ENCODE results near the gene OR10H1.
"Not testable (repeated sequence)": the region's sequence is repeated elsewhere in the genome, so short reads cannot be mapped to it uniquely, and the experiment has no call there.

The OR10H1 gene

DNA sequence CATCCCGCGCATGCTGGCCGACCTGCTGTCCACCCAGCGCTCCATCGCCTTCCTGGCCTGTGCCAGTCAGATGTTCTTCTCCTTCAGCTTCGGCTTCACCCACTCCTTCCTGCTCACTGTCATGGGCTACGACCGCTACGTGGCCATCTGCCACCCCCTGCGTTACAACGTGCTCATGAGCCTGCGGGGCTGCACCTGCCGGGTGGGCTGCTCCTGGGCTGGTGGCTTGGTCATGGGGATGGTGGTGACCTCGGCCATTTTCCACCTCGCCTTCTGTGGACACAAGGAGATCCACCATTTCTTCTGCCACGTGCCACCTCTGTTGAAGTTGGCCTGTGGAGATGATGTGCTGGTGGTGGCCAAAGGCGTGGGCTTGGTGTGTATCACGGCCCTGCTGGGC is 21.2 kb downstream of the OR10H1 start:
- H3K4me3 Mint-ChIP-seq; H3K9me3 Mint-ChIP-seq (ENCODE audit: low read depth); H3K36me3 Mint-ChIP-seq; H3K4me1 Mint-ChIP-seq (ENCODE audit: low read depth): not testable (repeated sequence)
- peaks cover 12% of the 10 kb centered on the region for H3K27me3 Mint-ChIP-seq
- H3K27ac Mint-ChIP-seq: peak overlapping the region; percentile 8

DNA sequence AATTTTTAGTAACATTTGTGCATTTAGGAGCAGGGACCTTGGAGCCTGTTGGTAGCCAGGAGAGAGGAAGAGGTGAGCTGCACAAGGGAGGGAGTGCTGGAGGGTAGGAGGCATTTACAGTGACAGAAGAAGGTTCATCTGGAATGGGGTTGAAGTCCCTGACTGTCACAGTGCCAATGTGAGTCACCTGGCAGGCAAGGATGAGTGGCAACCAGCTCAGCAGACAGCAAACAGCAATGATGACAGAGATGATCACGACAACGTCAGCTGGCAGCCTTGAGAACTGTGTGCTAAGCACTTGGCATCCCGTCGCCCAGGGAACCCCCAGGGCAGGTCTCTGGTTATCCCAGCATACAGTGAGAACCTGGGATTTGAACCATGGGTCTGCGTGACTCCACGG is 25.4 kb downstream of the OR10H1 start:
- H3K27ac Mint-ChIP-seq: no peak overlapping the region
- H3K4me3 Mint-ChIP-seq: no peak overlapping the region
- H3K36me3 Mint-ChIP-seq: no peaks in the 10 kb centered on the region
- peaks cover 10% of the 10 kb centered on the region for H3K27me3 Mint-ChIP-seq
- no peaks in the 10 kb centered on the region for H3K9me3 Mint-ChIP-seq (ENCODE audit: low read depth)
- no peaks in the 10 kb centered on the region for H3K4me1 Mint-ChIP-seq (ENCODE audit: low read depth)

DNA sequence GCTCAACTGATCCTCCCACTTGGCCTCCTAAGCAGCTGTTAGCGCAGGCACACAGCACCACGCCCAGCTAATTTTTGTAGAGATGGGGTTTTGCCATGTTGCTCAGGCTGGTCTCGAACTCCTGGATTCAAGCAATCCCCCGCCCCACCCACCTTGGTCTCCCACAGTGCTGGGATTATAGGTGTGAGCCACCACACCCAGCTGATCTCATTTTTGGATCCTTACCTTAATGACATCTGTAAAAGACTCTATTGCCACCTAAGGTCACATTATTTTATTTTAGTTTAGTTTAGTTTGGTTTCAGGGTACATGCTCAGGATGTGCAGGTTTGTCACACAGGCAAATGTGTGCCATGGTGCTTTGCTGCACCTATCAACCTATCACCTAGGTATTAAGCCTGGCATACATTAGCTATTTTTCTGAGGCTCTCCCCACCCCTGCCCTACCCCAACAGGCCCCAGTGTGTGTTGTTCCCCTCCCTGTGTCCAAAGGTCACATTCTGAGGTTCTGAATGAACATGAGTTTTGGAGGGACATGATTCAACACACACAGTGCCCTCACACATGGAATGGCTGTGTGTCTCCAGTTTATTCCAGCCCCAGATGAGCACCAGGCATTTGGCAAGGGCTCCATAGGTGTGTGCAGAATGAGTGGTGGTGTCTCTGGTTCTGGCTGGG is 26.7 kb downstream of the OR10H1 start:
- Mint-ChIP-seq H3K9me3 (ENCODE audit: low read depth) (no peaks in the 10 kb centered on the region), H3K27ac (no peak overlapping the region), H3K27me3 (peaks cover 10% of the 10 kb centered on the region), H3K4me3 (no peak overlapping the region), H3K4me1 (ENCODE audit: low read depth) (no peaks in the 10 kb centered on the region), H3K36me3 (no peaks in the 10 kb centered on the region)

DNA sequence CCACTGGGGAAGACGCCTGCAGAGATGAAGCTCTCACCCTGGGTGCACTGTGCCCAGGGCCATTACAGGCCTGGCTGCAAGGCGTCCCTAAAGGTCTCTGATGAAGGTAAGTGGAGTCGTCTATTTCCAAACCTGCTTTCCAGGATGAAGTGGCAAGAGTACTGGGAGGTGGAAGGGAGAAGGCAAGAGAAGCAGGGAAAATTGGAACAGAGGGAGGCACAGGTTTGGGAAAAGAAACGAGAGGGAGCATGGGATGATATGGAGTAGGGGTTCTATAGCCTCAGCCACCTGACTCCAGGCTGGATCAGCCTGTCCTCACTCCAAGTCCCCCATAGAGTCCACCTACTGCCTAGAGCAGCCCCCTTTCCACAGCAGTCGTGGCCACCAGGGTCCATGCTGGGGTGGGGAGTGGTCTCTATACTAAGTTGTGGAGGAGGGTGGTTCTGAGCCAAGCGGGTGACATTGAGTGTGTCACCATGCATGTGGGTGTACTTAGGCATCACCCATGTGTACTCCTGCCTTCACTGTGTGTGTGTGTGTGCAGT is 27.8 kb downstream of the OR10H1 start, which contains the start of gene OR10H5:
Gene OR10H5 (plus strand): TSS at position 51 of the 545 bp plus-strand sequence. CDS start 6,388 bp downstream, outside the sequence.
- Mint-ChIP-seq H3K4me1 (ENCODE audit: low read depth) (no peaks in the 10 kb centered on the region), H3K4me3 (no peak within 1 kb of the TSS), H3K27ac (no peak within 1 kb of the TSS), H3K27me3 (peaks cover 8% of the 10 kb centered on the region), H3K9me3 (ENCODE audit: low read depth) (no peaks in the 10 kb centered on the region), H3K36me3 (no peaks in the 10 kb centered on the region)

DNA sequence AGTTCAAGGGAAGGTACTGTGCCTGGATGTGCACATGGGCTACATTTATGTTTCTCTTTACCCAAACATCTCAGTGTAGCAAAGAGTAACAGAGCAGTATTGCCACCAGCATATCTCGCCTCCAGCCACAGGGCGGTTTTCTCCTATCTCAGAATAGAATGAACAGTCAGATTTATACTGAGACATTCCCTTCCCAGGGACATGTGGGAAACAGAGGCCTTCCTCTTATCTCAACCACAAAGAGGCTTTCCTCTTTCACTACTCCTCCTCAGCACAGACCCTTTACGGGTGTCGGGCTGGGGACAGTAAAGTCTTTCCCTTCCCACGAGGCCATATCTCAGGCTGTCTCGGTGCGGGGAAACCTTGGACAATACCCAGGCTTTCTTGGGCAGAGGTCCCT is 32.6 kb downstream of the OR10H1 start:
- not testable (repeated sequence) for H3K4me3 Mint-ChIP-seq; H3K27ac Mint-ChIP-seq; H3K9me3 Mint-ChIP-seq (ENCODE audit: low read depth); H3K27me3 Mint-ChIP-seq; H3K4me1 Mint-ChIP-seq (ENCODE audit: low read depth); H3K36me3 Mint-ChIP-seq

DNA sequence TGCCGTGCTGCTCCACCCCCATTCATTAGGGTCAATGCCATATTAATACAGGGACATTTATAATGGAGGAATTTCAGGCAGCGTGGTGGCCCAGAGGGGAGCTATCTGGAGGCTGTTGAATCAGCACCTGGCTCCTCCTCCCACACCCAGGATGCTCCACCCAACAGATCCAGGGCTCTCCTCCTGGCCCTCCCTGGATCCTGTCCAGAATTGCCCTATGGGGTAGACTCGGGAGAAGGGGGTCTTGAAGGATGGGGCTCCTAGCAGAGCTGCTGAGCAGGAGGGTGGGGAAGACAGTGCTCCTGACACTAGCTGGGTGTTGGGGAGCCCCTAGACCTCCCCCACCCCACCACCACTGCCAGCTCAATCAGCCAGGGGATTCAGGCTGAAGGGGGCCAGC is 33.3 kb downstream of the OR10H1 start:
- peaks cover 6% of the 10 kb centered on the region for H3K4me1 Mint-ChIP-seq (ENCODE audit: low read depth)
- no peaks in the 10 kb centered on the region for H3K9me3 Mint-ChIP-seq (ENCODE audit: low read depth)
- H3K4me3 Mint-ChIP-seq: no peak overlapping the region
- H3K36me3 Mint-ChIP-seq: no peaks in the 10 kb centered on the region
- no peaks in the 10 kb centered on the region for H3K27me3 Mint-ChIP-seq
- H3K27ac Mint-ChIP-seq: no peak overlapping the region

DNA sequence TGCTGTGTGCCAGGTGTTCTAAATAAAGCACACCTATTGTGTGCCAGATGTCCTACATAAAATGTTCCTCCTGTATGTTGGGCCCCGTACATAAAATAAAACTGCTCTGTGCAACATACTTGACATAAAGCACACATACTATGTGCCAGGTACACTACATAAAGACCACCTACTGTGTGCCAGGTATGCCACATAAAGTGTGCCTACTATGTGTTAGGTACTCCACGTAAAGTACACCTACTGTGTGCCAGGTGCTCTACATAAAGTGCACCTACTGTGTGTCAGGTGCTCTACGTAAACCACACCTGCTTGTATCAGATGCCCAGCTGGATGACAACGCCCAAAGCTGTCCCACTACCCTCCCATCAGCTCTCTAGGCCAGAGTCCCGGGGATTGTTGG is 33.8 kb downstream of the OR10H1 start:
- Mint-ChIP-seq H3K9me3 (ENCODE audit: low read depth) (no peaks in the 10 kb centered on the region), H3K27me3 (no peaks in the 10 kb centered on the region), H3K4me3 (no peak overlapping the region), H3K4me1 (ENCODE audit: low read depth) (peaks cover 6% of the 10 kb centered on the region), H3K36me3 (no peaks in the 10 kb centered on the region), H3K27ac (no peak overlapping the region)

DNA sequence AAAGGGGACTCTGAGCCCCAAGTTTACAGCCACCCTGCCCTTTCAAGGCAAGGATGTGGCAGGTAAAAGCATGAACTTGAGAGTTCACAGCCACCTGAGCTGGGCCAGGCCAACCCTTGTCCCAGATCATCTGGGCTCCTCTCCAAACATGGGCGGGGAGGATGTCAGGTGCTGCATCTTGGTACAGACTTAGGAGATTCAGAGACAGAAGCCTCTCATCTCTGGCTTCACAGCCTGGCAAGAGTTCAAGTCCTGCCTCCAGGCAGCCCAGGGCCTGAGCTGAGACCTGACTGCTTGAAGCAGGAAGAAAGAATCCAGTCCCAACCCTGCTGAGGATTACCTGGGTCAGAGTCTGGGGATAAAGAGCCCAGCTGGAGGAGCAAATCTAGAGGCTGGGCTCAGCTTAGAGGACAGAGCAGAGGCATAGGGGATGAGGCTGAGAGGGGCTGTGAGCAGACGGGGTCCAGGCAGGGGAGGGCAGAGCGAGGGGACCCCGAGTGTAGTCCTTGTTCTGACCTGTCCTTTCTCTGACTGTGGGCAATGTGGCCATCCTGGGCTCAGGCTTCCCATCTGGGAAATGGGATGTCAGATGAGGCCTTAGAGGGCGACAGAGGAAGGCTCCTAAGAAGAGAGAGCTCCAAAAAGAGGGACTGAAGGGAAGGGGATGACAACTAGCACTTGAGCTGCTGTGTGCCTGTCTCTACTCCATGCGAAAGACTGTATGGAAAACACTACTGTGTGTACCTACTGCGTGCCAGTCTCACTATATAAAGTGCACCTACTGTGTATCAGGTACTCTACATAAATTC is 34.6 kb downstream of the OR10H1 start:
- peaks cover 3% of the 10 kb centered on the region for H3K27me3 Mint-ChIP-seq

DNA sequence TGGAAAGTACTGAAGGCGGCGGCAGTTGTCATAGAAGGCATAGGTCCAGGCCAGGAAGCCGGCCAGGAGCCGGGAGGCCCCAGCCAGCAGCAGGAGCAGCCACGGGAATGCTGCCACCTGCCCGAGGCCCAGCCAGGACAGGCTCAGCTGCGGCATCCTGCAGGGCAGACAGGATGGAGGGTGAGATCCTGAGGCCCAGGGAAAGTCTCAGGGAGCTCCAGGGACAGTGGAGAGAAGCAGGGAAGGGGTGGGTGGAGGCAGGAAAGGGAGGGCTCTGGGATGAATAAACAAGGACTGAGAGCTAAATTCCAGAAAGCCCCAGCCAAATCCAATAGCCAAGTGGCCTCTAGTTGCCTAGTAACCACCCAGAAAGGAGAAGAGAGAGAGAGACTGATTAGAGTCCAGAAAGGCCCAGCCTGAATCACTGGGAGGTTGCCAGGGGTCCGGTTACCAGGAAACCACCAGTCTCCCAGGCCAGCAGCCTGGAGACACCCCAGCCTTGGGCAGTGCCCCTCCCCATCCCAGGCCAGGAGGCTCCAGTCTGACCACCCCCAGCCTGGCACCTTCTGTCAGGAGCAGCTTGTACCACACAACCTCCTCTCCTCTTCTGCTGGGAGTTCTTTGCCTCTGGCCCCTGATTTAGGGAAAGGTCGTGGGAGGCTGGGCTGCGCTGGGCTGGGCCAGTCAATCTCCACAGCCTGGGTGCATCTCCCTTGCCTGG is 35.5 kb downstream of the OR10H1 start:
- peaks cover 5% of the 10 kb centered on the region for H3K27me3 Mint-ChIP-seq
- no peaks in the 10 kb centered on the region for H3K9me3 Mint-ChIP-seq (ENCODE audit: low read depth)
- H3K4me3 Mint-ChIP-seq: no peak overlapping the region
- no peak overlapping the region for H3K27ac Mint-ChIP-seq
- H3K4me1 Mint-ChIP-seq (ENCODE audit: low read depth): peaks cover 6% of the 10 kb centered on the region
- no peaks in the 10 kb centered on the region for H3K36me3 Mint-ChIP-seq

More for the DNA sequence above, 34.6 kb downstream of the OR10H1 start:
- Mint-ChIP-seq H3K36me3 (no peaks in the 10 kb centered on the region), H3K4me1 (ENCODE audit: low read depth) (peaks cover 6% of the 10 kb centered on the region), H3K9me3 (ENCODE audit: low read depth) (no peaks in the 10 kb centered on the region), H3K27ac (no peak overlapping the region), H3K4me3 (no peak overlapping the region)

DNA sequence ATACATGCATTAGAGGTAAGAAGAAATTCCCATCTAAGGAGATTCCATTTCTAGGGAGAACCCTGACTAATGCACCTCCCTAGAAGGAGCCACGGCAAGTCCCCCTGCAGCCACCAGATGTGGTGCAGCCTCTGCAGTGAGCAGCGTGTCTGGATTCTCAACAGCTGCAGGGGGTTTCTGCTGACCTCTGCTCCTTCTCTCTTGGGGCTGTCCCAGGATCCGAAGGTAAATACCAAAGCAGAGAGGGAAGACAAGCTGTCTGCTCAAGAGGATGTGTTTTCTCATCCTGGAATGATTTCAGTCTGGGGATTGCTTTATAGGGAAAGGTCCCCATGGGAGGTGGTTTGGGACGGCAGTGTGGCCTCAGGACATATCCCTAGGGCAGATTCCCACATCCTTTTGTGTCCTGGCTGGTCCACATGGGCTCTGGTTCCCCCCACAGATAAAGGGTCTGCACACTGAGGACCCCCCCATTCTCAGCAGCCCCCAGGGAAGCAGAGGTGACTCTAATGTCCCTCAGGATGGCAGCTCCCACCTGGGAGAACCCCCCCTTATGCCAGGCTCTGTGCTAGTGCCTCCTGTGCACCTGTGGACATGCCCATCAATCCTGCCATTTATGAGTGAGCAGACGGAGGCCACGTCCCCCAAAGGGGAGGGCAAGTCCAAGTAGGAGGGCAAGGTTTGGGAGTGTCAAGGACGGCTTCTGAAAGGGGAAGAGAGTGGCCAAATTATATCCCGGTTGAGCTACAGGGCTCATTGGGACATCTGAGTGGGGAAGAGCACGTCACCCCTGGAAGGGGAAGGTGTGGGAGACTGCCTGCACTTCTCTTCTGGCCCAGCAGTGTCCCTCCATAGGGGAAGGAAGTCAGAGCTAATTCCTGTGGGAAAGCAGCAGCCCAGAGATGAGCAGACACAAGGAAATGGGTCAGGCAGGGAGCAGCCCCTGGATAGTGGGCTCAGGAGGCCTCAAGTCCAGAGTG is 38.2 kb downstream of the OR10H1 start:
- H3K4me1 Mint-ChIP-seq (ENCODE audit: low read depth): peaks cover 6% of the 10 kb centered on the region
- no peaks in the 10 kb centered on the region for H3K36me3 Mint-ChIP-seq
- H3K27ac Mint-ChIP-seq: no peak overlapping the region
- H3K9me3 Mint-ChIP-seq (ENCODE audit: low read depth): no peaks in the 10 kb centered on the region
- no peak overlapping the region for H3K4me3 Mint-ChIP-seq
- peaks cover 17% of the 10 kb centered on the region for H3K27me3 Mint-ChIP-seq

DNA sequence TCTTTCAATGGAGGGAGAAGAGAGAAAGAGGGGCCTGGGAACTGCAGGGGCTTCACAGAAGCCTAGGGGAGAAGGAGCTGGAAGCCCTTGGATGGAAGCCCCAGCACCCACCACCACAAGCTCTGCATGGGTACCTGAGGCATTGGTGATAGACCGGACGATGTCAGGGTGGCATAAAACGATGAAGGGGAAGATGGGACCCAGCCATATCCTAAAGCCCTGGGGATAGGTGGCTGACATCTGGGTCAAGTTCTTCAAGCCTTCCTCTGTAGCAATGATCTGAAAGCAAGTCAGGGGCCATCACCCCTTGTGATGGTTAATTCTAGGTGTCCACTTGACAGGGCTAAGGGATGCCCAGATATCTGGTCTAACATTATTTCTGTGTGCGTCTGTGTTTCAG is 39.2 kb downstream of the OR10H1 start:
- H3K27ac Mint-ChIP-seq: no peak overlapping the region
- H3K27me3 Mint-ChIP-seq: peaks cover 22% of the 10 kb centered on the region
- H3K36me3 Mint-ChIP-seq: no peaks in the 10 kb centered on the region
- no peak overlapping the region for H3K4me3 Mint-ChIP-seq
- no peaks in the 10 kb centered on the region for H3K9me3 Mint-ChIP-seq (ENCODE audit: low read depth)
- peaks cover 6% of the 10 kb centered on the region for H3K4me1 Mint-ChIP-seq (ENCODE audit: low read depth)

DNA sequence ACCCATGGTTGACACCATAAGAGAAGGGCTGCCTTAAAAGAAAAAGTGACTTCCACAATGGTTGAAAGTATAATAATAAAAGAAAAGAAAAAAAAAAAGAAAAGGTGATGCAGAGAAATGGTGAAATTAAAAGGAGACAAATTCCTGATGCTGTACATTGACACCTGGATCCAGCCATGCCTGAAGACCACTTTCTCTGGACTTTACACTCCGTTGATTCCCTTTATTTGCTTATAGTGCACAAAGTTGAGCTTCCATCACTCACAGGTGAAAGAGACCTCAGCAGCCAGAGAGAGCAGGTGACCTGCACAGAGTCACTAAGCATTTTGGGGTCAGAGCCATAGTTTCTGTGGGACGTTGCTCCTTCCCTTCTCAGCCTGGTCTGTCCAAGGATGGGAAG is 40.2 kb downstream of the OR10H1 start:
- no peak overlapping the region for H3K4me3 Mint-ChIP-seq
- H3K27ac Mint-ChIP-seq: no peak overlapping the region
- peaks cover 24% of the 10 kb centered on the region for H3K27me3 Mint-ChIP-seq
- no peaks in the 10 kb centered on the region for H3K36me3 Mint-ChIP-seq
- no peaks in the 10 kb centered on the region for H3K4me1 Mint-ChIP-seq (ENCODE audit: low read depth)
- no peaks in the 10 kb centered on the region for H3K9me3 Mint-ChIP-seq (ENCODE audit: low read depth)

DNA sequence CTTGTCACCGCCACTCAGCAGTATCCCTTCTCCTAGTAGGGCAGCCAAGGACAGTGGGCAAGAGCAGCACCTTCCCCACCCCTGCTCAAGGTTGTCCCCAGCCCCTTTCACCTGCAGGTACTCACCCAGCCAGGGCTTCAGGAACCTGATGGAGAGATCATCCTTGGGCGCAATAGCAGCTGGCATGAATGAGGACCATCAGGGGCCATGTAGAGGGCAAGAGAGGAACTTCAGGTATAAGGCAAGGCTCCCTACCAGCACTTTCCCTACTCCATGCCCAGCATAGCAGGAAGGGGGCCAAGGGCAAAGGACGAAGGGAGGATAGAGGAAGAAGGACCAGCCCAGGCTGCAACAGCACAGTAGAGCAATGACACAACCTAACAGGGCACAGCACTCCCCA is 41.3 kb downstream of the OR10H1 start:
- not testable (repeated sequence) for H3K27ac Mint-ChIP-seq
- H3K27me3 Mint-ChIP-seq: peaks cover 28% of the 10 kb centered on the region

DNA sequence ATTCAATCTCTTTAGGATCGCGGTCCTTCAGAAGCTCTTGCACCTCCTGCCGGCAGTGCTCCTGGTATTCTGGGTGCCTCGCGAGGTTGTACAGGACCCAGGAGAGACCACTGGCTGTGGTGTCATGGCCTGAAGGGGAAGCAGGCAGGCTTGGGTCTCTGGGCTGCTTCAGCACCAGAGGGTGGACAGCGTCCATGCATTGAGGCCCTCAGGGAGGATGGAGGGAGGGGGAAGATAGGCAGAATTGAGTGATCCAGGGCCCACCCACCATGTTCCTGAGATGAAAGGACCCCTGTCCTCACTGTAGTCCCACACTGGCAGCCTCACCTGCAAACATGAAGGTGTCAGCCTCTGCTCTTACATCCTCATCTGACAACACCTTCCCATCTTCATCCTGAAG is 45.9 kb downstream of the OR10H1 start:
- H3K4me1 Mint-ChIP-seq (ENCODE audit: low read depth): no peaks in the 10 kb centered on the region
- H3K27me3 Mint-ChIP-seq: peaks cover 27% of the 10 kb centered on the region
- no peak overlapping the region for H3K4me3 Mint-ChIP-seq
- peaks cover 3% of the 10 kb centered on the region for H3K36me3 Mint-ChIP-seq
- H3K27ac Mint-ChIP-seq: no peak overlapping the region
- no peaks in the 10 kb centered on the region for H3K9me3 Mint-ChIP-seq (ENCODE audit: low read depth)

More for the DNA sequence above, 41.3 kb downstream of the OR10H1 start:
- H3K4me3 Mint-ChIP-seq; H3K36me3 Mint-ChIP-seq; H3K9me3 Mint-ChIP-seq (ENCODE audit: low read depth); H3K4me1 Mint-ChIP-seq (ENCODE audit: low read depth): not testable (repeated sequence)
